Astrocyte of the spinal cord (primary cell): ENCODE data around the gene ALOX5.
"Not testable (repeated sequence)": the region's sequence is repeated elsewhere in the genome, so short reads cannot be mapped to it uniquely, and the experiment has no call there.

Source experiments
- DNase-seq: peaks from one replicate; pipeline ENCODE4 v3.0.0; 2011; ENCODE audit warnings: low read depth, low spot score
- H3K4me3 ChIP-seq: 2 replicates; pipeline ENCODE4 v1.5.1; 2011; ENCODE audit warnings: low read depth, mild to moderate bottlenecking, low read length, moderate library complexity
- in situ Hi-C: cut with HindIII; loops from 2 replicates; pipeline ENCODE4 v1.10.0; 2017; ENCODE audit warnings: low sequenced_read_pairs
- TF ChIP-seq, protein P1 (sequence below): IDR thresholded peaks from 2 replicates; pipeline ENCODE4 v1.5.1; 2012; ENCODE audit warnings: low read depth, mild to moderate bottlenecking, low read length, inconsistent platforms

ALOX5 gene

DNA sequence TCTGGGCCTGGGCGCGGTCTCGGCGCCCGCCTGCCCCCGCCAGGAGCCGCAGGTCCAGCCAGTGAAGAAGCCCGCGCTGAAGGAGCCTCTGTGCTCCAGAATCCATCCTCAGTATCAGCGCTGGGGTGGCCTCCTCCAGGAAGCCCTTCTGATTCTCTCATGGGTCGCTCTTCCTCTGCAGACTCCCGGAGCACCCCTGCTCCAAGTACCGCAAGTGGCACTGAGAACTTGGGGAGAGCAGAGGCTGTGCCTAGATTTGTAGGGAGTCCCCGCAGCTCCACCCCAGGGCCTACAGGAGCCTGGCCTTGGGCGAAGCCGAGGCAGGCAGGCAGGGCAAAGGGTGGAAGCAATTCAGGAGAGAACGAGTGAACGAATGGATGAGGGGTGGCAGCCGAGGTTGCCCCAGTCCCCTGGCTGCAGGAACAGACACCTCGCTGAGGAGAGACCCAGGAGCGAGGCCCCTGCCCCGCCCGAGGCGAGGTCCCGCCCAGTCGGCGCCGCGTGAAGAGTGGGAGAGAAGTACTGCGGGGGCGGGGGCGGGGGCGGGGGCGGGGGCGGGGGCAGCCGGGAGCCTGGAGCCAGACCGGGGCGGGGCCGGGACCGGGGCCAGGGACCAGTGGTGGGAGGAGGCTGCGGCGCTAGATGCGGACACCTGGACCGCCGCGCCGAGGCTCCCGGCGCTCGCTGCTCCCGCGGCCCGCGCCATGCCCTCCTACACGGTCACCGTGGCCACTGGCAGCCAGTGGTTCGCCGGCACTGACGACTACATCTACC is at the start of gene ALOX5:
TSS of gene ALOX5 (plus strand) at position 641 of the 774 bp plus-strand sequence. CDS start at position 705, 64 bp downstream.
- TF ChIP-seq, protein P1, sequence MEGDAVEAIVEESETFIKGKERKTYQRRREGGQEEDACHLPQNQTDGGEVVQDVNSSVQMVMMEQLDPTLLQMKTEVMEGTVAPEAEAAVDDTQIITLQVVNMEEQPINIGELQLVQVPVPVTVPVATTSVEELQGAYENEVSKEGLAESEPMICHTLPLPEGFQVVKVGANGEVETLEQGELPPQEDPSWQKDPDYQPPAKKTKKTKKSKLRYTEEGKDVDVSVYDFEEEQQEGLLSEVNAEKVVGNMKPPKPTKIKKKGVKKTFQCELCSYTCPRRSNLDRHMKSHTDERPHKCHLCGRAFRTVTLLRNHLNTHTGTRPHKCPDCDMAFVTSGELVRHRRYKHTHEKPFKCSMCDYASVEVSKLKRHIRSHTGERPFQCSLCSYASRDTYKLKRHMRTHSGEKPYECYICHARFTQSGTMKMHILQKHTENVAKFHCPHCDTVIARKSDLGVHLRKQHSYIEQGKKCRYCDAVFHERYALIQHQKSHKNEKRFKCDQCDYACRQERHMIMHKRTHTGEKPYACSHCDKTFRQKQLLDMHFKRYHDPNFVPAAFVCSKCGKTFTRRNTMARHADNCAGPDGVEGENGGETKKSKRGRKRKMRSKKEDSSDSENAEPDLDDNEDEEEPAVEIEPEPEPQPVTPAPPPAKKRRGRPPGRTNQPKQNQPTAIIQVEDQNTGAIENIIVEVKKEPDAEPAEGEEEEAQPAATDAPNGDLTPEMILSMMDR, result no peak
- H3K4me3 ChIP-seq, result no peak within 1 kb of the TSS
- no peak for DNase-seq
- in situ Hi-C loops, result no loop called here

DNA sequence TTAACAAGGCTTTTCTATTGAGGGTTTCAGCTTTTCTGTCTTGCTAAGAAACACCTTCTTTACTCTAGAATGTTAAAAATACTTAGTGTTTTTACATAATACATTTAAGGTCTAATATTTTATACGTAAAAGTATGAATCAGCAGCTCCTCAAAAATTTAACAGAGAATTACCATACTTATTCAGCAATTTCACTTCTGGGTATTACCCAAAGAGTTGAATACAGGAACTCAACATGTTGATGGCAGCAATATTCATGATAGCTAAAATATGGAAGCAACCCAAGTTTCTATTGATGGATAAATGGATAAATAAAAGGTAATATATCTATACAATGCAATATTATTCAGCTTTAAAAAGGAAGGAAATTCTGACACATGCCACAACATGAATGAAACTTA is 48.9 kb upstream of the ALOX5 start:
- TF ChIP-seq, protein P1, result no peak
- in situ Hi-C loops, result no loop called here
- H3K4me3 ChIP-seq, result no peak overlapping the region
- no peak for DNase-seq

DNA sequence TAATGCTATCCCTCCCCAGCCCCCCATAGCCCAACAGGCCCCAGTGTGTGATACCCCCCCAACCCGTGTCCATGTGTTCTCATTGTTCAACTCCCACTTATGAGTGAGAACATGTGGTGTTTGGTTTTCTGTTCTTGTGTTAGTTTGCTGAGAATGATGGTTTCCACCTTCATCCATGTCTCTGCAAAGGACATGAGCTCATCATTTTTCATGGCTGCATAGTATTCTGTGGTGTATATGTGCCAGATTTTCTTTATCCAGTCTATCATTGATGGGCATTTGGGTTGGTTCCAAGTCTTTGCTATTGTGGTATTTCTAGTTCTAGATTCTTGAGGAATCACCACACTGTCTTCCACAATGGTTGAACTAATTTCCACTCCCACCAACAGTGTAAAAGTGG is 47.2 kb upstream of the ALOX5 start:
- H3K4me3 ChIP-seq, DNase-seq, in situ Hi-C loops: not testable (repeated sequence)

DNA sequence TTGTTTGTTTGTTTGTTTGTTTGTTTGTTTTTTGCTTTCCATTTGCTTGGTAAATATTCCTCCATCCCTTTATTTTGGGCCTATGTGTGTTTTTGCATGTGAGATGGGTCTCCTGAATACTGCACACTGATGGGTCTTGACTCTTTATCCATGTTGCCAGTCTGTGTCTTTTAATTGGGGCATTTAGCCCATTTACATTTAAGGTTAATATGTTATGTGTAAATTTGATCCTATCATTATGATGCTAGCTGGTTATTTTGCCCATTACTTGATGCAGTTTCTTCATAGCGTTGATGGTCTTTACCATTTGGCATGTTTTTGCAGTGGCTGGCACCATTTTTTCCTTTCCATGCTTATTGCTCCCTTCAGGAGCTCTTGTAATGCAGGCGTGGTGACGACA is 42.2 kb upstream of the ALOX5 start:
- DNase-seq, in situ Hi-C loops, H3K4me3 ChIP-seq: not testable (repeated sequence)

DNA sequence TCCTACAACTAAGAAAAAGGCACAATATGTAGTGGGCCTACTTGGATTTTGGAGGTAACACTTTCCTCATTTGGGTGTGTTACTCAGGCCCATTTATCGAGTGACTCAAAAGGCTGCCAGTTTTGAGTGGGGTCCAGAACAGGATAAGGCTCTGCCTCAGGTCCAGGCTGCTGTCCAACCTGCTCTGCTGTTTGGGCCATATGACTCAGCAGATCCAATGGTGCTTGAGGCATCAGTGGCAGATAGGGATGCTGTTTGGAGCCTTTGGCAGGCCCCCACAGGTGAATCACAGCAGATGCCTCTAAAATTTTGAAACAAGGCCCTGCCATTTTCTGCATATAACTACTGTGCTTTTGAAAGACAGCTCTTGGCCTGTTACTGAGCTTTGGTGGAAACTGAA is 34.1 kb upstream of the ALOX5 start:
- no peak overlapping the region for H3K4me3 ChIP-seq
- in situ Hi-C loops, result no loop called here
- DNase-seq, result no peak
- TF ChIP-seq, protein P1, result no peak

DNA sequence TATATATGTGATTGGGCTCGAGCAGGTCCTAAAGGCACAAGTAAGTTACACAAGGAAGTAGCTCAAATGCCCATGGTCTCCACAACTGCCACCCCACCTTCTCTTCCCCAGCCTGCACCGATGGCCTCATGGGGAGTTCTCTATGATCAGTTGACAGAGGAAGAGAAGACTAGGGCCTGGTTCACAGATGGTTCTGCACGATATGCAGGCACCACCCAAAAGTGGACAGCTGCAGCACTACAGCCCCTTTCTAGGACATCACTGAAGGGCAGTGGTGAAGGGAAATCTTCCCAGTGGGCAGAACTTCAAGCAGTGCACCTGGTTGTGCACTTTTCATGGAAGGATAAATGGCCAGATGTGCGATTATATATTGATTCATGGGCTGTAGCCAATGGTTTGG is 33.6 kb upstream of the ALOX5 start:
- in situ Hi-C loops, DNase-seq: not testable (repeated sequence)

DNA sequence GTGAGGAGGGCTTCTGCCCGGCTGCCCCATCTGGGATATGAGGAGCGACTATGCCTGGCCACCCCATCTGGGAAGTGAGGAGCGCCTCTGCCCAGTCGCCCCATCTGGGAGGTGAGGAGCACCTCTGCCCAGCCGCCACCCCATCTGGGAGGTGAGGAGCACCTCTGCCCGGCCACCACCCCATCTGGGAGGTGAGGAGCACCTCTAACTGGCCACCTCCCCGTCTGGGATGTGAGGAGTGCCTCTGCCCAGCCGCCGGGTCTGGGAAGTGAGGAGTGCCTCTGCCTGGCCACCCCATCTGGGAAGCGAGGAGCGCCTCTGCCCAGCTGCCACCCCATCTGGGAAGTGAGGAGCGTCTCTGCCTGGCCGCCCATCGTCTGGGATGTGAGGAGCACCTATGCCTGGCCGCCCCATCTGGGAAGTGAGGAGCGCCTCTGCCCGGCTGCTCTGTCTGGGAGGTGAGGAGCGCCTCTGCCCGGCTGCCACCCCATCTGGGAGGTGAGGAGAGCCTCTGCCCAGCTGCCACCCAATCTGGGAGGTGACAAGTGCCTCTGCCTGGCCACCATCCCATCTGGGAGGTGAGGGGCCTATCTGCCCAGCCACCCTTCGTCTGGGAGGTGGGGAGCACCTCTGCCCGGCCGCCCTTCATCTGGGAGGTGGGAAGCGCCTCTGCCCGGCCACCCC is 27.2 kb upstream of the ALOX5 start:
- DNase-seq, in situ Hi-C loops, H3K4me3 ChIP-seq: not testable (repeated sequence)

More for the DNA sequence above, 33.6 kb upstream of the ALOX5 start:
- not testable (repeated sequence) for H3K4me3 ChIP-seq

DNA sequence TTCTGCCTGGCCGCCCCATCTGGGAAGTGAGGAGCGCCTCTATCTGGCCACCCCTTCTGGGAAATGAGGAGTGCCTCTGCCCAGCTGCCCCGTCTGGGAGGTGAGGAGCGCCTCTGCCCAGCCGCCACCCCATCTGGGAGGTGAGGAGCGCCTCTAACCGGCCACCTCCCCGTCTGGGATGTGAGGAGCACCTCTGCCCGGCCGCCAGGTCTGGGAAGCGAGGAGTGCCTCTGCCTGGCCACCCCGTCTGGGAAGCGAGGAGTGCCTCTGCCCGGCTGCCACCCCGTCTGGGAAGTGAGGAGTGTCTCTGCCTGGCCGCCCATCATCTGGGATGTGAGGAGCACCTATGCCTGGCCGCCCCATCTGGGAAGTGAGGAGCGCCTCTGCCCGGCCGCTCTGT is 26.6 kb upstream of the ALOX5 start:
- H3K4me3 ChIP-seq, in situ Hi-C loops, DNase-seq: not testable (repeated sequence)

DNA sequence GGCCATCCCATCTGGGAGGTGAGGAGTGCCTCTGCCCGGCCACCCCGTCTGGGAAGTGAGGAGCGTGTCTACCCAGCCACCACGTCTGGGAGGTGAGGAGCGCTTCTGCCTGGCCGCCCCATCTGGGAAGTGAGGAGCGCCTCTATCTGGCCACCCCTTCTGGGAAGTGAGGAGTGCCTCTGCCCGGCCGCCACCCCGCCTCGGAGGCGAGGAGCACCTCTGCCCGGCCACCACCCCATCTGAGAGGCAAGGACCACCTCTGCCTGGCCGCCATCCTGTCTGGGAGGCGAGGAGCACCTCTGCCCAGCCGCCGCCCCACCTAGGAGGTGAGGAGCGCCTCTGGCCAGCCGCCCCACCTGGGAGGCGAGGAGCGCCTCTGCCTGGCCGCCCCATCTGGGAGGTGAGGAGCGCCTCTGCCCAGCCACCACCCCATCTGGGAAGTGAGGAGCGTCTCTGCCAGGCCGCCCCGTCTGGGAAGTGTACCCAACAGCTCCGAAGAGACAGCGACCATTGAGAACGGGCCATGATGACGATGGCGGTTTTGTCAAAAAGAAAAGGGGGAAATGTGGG is 25.7 kb upstream of the ALOX5 start:
- H3K4me3 ChIP-seq, DNase-seq, in situ Hi-C loops: not testable (repeated sequence)
